Gastrocnemius medialis (tissue), 4 donors: ENCODE results near the gene CAND2.

Experiments
- POLR2A ChIP-seq, 2 donors: fragments of 450-650 bp; IDR thresholded peaks; one replicate each; pipeline ENCODE4 v1.6.1; 2017; ENCODE audit warnings: antibody characterized with exemption in 2 of 2, mild to moderate bottlenecking in 2 of 2, moderate library complexity in 2 of 2
- TF ChIP-seq, protein P1 (sequence below), 5 experiments: fragments of 450-650 bp in 3 of 5; fragments of 200-600 bp in 2 of 5; sonication (generic) in 2 of 5; IDR thresholded peaks in 4 of 5; conservative IDR thresholded peaks in 1 of 5; 1 replicate in 4 of 5; 2 replicates in 1 of 5; pipeline ENCODE4 v1.5.1; 2016 to 2019; ENCODE audit warnings: antibody characterized with exemption in 5 of 5, mild to moderate bottlenecking in 3 of 5, moderate library complexity in 3 of 5

DNA sequence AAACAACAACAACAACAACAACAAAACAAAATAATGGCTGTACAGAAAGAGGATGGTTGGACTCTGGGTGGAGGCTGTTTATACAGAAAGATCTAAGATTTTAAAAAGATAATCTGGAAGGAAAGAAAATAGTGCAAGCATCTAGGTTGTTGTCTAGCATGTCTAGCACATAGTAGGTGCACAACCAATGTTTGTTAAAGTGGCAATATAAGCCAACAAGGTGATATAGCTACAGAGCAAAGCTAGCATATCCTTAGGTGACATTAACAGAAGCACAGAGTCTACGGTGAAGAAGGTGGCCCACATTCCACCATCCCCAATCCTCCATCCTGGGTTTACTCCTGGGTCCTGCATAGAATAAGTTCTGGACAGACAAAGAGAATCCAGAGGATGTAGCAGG, 42.2 kb upstream of the CAND2 start:
- TF ChIP-seq, protein P1, sequence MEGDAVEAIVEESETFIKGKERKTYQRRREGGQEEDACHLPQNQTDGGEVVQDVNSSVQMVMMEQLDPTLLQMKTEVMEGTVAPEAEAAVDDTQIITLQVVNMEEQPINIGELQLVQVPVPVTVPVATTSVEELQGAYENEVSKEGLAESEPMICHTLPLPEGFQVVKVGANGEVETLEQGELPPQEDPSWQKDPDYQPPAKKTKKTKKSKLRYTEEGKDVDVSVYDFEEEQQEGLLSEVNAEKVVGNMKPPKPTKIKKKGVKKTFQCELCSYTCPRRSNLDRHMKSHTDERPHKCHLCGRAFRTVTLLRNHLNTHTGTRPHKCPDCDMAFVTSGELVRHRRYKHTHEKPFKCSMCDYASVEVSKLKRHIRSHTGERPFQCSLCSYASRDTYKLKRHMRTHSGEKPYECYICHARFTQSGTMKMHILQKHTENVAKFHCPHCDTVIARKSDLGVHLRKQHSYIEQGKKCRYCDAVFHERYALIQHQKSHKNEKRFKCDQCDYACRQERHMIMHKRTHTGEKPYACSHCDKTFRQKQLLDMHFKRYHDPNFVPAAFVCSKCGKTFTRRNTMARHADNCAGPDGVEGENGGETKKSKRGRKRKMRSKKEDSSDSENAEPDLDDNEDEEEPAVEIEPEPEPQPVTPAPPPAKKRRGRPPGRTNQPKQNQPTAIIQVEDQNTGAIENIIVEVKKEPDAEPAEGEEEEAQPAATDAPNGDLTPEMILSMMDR (IDR thresholded peaks at IDR 0.05 in 4 of 5, conservative IDR thresholded peaks at IDR 0.05 in 1 of 5): no peak
- TF ChIP-seq POLR2A (IDR thresholded peaks at IDR 0.05): no peak
